Bronchial epithelial cell (primary cell): ENCODE measurements around the gene SYNM. TPM values are rescaled to one million over a fixed set of nuclear protein-coding genes. Genes with fewer than 3 reads are reported as not detected.
"Not testable (repeated sequence)": the region's sequence is repeated elsewhere in the genome, so short reads cannot be mapped to it uniquely, and the experiment has no call there.

Experiments
- DNase-seq: peaks from one replicate; pipeline ENCODE4 v3.0.0-alpha.2; 2010; ENCODE audit warnings: low read depth
- FAIRE-seq: peaks from 2 replicates; lab custom pipeline; 2011; peaks lifted over from hg19 to GRCh38; lab: Jason Lieb, UNC
- H3K27me3 ChIP-seq: 2 replicates; pipeline ENCODE4 v1.5.1; 2011; ENCODE audit warnings: low read length; ENCODE audit not compliant: control insufficient read depth, insufficient read depth
- H3K36me3 ChIP-seq: 2 replicates; pipeline ENCODE4 v1.5.1; 2011; ENCODE audit warnings: low read length; ENCODE audit not compliant: control insufficient read depth, insufficient read depth
- H3K4me3 ChIP-seq: 2 replicates; pipeline ENCODE4 v1.5.1; 2011; ENCODE audit warnings: mild to moderate bottlenecking, low read depth, low read length, control low read depth
- total RNA-seq: library from RNA; depleted of rRNA; stranded (reverse); fragments of >200 nt; gene quantifications from 2 replicates; pipeline ENCODE4 v1.2.1, GENCODE V29; 2014
- TF ChIP-seq, protein P1 (sequence below): IDR thresholded peaks from 2 replicates; pipeline ENCODE4 v1.5.1; 2011; ENCODE audit warnings: mild to moderate bottlenecking, moderate library complexity, low read length, control low read depth, inconsistent platforms; ENCODE audit not compliant: insufficient read depth, severe bottlenecking

Gene SYNM
- total RNA-seq, 1 donor from 2014 or later = 0.26 TPM

DNA sequence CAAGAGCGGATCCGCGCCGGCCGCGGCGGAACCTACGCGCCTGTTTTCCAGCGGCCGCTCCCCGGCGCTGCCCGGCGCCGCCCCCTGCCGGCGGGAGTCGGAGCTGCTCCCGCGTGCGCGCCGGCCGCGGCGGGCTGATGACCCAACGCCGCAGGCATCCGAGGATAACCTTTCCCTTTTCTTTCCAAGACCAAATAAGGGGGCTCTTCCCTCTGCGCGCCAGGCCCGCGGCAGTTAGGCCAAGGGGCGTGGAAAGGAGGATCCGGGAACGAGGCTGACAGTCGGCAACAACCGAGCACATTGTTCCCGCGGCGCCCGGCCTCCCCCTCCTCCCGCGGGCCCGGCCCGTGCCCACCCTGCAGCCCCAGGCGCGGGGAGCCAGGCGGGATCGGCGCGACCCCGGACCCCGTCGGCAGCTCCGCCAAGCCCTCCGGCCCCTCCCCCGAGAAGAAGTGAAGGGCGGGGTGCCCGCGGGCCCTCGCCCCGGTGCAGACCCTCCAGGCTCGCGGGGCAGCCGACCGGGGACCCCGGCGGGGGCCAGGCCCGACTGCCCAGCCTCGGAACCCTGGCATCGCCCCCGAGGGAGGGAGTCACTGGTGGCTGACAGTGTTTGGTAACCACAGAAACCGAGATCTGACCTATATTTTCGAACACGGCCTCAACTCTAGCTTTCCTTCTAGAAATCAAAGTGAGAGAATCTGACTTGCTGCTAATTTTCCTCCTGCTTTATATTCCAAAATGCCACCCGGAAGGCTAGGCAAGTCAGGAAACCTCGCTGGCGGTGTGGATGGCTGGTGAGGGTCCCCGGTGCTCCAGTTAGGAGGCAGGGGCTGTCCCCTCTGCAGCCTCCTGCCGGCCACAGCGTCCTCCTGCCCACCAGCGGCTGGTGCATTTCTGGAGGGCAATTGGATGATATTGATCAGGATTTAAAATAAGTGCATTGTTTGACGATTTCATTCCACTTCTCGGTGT, 45.6 kb upstream of the SYNM start:
- H3K27me3 ChIP-seq = no peaks in the 10 kb centered on the region
- TF ChIP-seq, protein P1, sequence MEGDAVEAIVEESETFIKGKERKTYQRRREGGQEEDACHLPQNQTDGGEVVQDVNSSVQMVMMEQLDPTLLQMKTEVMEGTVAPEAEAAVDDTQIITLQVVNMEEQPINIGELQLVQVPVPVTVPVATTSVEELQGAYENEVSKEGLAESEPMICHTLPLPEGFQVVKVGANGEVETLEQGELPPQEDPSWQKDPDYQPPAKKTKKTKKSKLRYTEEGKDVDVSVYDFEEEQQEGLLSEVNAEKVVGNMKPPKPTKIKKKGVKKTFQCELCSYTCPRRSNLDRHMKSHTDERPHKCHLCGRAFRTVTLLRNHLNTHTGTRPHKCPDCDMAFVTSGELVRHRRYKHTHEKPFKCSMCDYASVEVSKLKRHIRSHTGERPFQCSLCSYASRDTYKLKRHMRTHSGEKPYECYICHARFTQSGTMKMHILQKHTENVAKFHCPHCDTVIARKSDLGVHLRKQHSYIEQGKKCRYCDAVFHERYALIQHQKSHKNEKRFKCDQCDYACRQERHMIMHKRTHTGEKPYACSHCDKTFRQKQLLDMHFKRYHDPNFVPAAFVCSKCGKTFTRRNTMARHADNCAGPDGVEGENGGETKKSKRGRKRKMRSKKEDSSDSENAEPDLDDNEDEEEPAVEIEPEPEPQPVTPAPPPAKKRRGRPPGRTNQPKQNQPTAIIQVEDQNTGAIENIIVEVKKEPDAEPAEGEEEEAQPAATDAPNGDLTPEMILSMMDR = peak; percentile 64
- FAIRE-seq = no peak
- peak; percentile 49 for DNase-seq
- peak overlapping the region; percentile 38 for H3K4me3 ChIP-seq
- no peaks in the 10 kb centered on the region for H3K36me3 ChIP-seq

DNA sequence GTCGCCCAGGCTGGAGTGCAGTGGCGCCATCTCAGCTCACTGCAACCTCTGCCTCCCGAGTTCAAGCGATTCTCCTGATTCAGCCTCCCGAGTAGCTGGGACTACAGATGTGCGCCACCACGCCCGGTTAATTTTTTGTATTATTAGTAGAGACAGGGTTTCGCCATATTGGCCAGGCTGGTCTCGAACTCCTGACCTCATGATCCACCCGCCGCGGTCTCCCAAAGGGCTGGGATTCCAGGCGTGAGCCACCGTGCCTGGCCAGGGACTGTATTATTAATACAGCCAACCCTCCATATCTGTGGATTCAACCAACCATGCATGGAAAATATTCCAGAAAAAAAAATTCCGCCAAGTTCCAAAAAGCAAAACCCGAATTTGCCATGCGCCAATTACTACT, 44.7 kb upstream of the SYNM start:
- FAIRE-seq, H3K4me3 ChIP-seq: not testable (repeated sequence)

DNA sequence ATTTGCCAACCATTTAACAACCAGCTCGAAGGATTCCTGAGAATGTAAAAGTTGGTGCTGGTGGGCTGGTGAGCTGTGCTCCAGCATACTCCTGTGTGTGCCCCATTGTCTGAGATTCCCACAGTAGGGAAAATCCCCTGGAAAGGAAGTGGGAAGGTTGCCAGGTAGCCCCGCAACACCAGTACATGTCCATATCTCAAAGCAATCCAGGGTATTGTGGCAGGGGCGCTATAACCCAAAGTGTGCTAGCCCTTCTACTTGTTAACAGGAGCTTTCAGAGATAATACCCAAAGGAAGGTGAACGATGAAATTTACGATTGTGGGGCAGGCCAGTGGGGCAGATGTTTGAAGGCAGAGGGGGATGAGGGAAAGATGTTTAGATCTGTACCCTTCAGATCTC, 42.7 kb upstream of the SYNM start:
- DNase-seq = no peak
- no peaks in the 10 kb centered on the region for H3K36me3 ChIP-seq
- no peak overlapping the region for H3K4me3 ChIP-seq
- H3K27me3 ChIP-seq = no peaks in the 10 kb centered on the region
- no peak for FAIRE-seq
- TF ChIP-seq, protein P1 = no peak

More for the DNA sequence above, 44.7 kb upstream of the SYNM start:
- not testable (repeated sequence) for H3K27me3 ChIP-seq, H3K36me3 ChIP-seq, DNase-seq

DNA sequence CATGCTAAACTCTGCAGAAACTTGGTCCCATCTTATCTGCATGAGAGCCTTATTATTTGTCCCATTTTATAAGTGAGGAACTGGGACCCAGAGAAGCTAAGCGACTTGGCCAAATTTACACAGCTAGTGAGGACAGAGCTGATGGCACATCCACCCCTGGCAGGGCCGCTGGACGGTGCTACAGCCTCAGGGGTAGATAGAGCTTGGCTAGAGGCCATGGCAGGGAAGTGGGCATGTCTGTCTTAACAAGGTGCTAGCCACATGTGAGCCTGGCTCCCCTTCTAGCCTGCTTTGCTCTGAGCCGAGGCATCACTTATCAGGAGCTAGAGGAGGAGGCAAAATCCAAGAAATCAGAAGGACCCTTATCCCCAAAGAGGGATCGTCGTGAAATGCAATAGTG, 36.7 kb upstream of the SYNM start:
- Histone ChIP-seq H3K36me3 (no peaks in the 10 kb centered on the region), H3K4me3 (no peak overlapping the region), H3K27me3 (no peaks in the 10 kb centered on the region)
- TF ChIP-seq, protein P1 = no peak
- FAIRE-seq (no peak), DNase-seq (no peak)

DNA sequence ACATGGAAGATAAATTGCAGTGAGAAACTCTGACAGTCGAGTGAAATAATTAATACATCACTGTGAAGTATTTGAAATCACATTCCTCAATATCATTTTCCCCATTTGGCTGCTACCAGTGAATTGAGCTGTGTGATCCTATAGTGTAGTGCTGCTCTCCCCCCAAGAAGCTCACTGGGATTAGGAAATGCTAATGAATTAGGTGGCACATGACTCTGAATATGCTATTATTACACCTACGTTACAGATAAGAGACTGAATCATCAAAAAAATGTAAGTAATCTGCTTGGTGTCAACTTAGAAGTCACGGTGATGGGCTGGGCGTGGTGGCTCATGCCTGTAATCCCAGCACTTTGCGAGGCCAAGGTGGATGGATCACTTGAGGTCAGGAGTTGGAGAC, 34.7 kb upstream of the SYNM start:
- TF ChIP-seq, protein P1 = no peak
- Histone ChIP-seq H3K36me3 (no peaks in the 10 kb centered on the region), H3K27me3 (no peaks in the 10 kb centered on the region), H3K4me3 (no peak overlapping the region)
- FAIRE-seq = no peak
- peak; percentile 65 for DNase-seq

DNA sequence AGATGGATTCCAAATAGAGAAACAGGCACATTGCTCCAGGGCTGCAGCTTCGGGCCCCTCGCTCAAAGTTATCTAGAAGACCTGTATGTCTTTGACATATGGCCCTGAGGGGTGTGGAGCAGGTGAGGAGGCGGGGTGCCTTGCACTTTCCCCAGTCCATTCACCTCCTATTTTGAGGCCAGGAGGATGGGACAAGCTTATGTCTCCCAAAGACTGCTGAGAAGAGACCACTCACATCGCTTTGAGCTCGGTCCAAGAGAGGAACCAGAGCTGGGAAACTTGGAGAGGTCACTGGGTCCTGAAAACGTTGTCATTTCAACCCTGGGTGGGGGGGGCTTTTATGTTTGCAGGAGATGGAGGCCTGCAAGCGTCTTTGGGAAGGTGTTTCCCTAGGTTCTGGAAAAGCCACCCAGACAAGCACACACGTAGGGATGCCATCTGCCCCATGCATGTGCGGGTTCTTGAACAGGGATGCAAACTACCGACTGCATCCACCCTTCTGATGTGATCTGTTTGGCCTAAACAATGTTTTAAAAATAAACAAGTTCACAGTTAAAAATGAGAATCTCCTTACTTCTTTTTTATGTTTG, 33.7 kb upstream of the SYNM start:
- no peaks in the 10 kb centered on the region for H3K27me3 ChIP-seq
- TF ChIP-seq, protein P1 = no peak
- DNase-seq (no peak), FAIRE-seq (no peak)
- H3K4me3 ChIP-seq = no peak overlapping the region
- no peaks in the 10 kb centered on the region for H3K36me3 ChIP-seq
